CD4-positive, alpha-beta T cell treated with Interleukin-1 beta for 1 hour (primary cell): ENCODE measurements around the gene PTPDC1.
"Not testable (repeated sequence)": the region's sequence is repeated elsewhere in the genome, so short reads cannot be mapped to it uniquely, and the experiment has no call there.

Experiments
- DNase-seq, 2 donors: peaks; one replicate each; pipeline ENCODE4 v3.0.0-alpha.2; 2020 to 2022

Gene PTPDC1

DNA sequence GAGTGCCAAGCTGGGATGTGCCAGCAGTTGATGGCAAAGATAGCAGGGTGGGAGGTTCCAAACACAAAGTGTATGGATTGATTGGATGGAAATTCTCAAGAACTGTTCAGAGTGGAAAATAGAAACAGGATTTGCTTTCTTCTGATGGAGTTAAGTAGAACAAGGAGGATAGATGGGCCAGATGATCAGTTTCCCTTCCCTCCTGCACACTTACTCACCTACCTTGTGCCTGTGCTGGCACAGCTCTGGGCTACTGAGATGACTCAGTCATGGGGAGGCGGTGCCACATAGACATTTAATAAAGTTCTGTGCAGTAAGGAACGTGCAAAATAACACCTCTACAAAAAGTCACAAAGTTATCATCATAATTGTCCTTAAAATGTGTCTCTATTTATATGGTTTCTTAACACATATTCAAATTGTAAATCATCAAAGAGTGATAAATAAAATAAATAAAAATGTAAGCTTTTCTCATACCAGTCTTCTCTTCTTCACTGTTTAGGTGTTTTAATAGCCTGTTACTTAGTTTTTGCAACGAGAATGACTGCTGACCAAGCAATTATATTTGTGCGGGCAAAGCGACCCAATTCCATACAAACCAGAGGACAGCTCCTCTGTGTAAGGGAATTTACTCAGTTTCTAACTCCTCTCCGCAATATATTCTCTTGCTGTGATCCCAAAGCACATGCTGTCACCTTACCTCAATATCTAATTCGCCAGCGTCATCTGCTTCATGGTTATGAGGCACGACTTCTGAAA is 12.7 kb downstream of the PTPDC1 start:
- no peak for DNase-seq

GRCh38 chr9:94097788-94098414 is 13.6 kb downstream of the PTPDC1 start:
- DNase-seq, result no peak

- no peak for DNase-seq
These were observed 16.1 kb downstream of the PTPDC1 start for GRCh38 chr9:94100152-94100879.

GRCh38 chr9:94101162-94101853 is 17.0 kb downstream of the PTPDC1 start:
- no peak for DNase-seq

- no peak for DNase-seq
These were observed 24.3 kb downstream of the PTPDC1 start for GRCh38 chr9:94108584-94108983.

DNA sequence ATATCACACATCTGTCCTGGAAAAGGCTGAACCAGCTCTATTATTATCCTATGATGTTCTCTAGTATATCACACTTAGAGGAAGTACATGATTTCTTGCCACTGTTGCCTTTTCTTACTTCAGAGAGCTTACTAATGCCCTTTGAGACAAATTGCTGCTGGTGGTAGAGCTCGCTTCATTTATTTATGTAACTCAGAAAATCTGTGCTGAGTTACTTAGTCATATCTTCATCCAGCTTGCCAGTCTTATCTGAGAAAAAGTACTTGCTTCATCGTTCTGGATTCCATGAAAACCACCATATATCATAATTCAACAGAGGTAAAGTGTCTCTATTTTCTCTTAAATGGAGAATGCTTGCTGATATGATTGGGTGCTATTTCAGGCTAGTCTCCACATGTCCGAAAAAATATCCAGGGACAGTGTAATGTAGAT is 26.6 kb downstream of the PTPDC1 start:
- no peak for DNase-seq

GRCh38 chr9:94111446-94111845 is 27.2 kb downstream of the PTPDC1 start:
- DNase-seq, result no peak

- no peak for DNase-seq
These were observed 28.6 kb downstream of the PTPDC1 start for GRCh38 chr9:94112716-94113465.

GRCh38 chr9:94120088-94120487 is 35.8 kb downstream of the PTPDC1 start:
- not testable (repeated sequence) for DNase-seq

- DNase-seq, result no peak
These were observed 36.7 kb downstream of the PTPDC1 start for GRCh38 chr9:94120854-94121376.

- DNase-seq, result no peak
These were observed 42.6 kb downstream of the PTPDC1 start for GRCh38 chr9:94126844-94127243.

DNA sequence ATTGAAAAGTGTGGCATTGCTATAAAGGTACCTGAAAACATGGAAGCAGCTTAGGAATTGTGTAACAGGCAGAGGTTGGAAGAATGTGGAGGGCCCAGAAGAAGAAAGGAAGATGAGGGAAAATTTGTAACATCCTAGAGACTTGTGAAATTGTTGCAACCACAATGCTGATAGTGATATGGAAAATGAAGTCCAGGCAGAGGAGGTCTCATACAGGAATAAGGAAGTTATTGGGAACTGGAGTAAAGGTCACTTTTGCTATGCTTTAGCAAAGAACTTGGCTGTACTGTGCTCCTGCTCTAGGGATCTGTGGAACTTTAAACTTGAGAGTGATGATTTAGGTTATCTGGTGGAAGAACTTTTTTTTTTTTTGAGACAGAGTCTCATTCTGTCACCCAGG is 43.5 kb downstream of the PTPDC1 start:
- no peak for DNase-seq

GRCh38 chr9:94128580-94128979 is 44.3 kb downstream of the PTPDC1 start:
- no peak for DNase-seq

DNA sequence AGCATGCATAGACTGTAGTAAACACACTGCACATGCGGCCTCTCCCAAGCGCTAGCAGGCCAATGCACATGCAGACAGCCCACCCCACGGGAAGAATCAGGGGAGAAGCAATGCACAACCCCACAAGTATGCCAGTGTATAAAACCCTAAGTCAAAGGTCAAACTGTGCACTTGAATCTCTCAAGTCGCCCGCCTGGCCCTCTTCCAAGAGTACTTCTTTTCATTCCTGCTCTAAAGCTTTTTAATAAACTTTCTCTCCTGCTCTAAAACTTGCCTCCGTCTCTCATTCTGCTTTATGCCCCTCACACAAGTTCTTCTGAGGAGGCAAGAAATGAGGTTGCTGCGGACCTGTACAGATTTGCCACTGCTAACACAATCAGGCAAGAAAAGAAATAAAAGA is 50.4 kb downstream of the PTPDC1 start:
- no peak for DNase-seq

- no peak for DNase-seq
These were observed 51.0 kb downstream of the PTPDC1 start for GRCh38 chr9:94135222-94135621.

- no peak for DNase-seq
These were observed 55.6 kb downstream of the PTPDC1 start for GRCh38 chr9:94139672-94140417.

DNA sequence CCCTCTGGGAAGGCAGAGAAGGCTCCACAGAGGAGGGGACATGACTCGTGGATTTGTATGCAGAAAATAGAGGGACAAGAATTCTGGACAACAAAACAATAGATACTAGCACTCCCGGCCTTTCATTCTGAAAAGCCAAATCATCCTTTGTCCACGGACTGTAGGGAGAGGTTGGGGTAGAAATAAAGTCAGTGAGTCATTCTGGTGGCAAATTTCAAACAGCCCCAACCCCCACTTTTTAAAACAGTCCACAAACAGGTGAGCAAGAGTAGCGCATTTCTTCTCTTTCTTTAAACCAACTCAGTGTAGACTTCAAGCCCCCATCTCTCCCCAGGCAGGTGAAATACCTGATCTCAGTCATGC is 56.1 kb downstream of the PTPDC1 start:
- DNase-seq, result no peak

DNA sequence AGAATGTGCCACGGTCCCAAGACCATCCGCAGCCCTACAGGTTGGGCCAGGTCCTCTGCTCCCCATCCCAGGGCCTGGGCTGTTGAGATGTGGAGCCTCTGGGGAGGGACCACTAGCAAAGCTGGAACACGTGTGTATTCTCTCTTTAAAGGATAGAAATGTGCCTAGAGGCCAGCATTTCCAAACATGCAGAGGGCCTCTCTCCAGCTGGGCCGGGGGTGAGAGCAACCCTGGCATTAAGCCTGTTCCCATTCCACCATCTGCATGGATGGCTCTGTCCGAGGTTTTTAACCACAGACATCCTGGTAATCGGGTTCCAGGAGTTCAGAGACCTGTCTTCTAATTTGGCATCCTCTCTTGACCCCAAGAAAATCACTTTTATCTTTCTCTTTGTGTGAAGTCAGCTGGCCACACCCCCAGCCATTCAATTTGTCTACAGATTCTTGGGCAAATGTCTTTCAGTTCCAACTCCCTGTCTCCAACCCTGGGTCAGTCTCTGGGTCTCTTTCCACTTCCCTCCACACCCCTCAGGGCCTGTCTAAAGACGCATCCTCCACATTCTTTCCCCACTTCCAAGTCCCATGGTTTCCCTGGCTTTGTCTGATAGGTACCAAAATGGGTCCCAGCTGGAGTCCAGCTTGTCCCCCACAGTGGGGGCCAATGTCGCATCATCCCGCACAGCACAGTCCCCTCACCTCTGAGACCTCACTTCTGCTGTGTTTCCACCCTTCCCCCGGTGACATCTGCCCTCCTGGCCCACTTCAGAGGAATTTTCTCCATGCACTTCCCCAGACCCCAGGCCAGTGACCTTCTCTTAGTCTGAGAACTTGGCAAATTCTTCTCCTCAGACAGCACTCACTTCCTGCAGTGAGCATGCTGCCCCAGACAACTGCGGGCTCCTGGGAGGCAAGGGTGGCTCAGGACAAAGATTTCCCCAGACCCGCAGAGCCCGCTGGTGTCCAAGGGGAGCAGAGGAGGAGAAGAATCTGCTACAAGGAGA is 56.8 kb downstream of the PTPDC1 start:
- no peak for DNase-seq

GRCh38 chr9:94142353-94142752 is 58.1 kb downstream of the PTPDC1 start:
- no peak for DNase-seq

- no peak for DNase-seq
These were observed 60.1 kb downstream of the PTPDC1 start for GRCh38 chr9:94144394-94144793.
